HCT116 (cell line): Measurements from ENCODE around the gene RTTN.

Experiments used
- EGR1 ChIP-seq: IDR thresholded peaks from 2 replicates; pipeline ENCODE4 v1.6.1; 2012; ENCODE audit warnings: low read depth
- EZH2 ChIP-seq: fragments of 200-600 bp; sonication (generic); IDR thresholded peaks from 2 replicates; pipeline ENCODE4 v1.6.1; 2017; ENCODE audit warnings: antibody characterized with exemption, mixed run types
- EZH2phosphoT487 ChIP-seq: fragments of 200-600 bp; IDR thresholded peaks from 2 replicates; pipeline ENCODE4 v1.6.1; 2018; ENCODE audit warnings: antibody characterized with exemption, borderline replicate concordance
- JUND ChIP-seq: IDR thresholded peaks from 2 replicates; pipeline ENCODE4 v1.6.1; 2012
- POLR2A ChIP-seq: IDR thresholded peaks from 2 replicates; pipeline ENCODE4 v1.7.0; 2011; ENCODE audit warnings: borderline replicate concordance; ENCODE audit not compliant: insufficient read depth, insufficient read length; ENCODE audit errors: extremely low read depth
- POLR2AphosphoS5 ChIP-seq: IDR thresholded peaks from 2 replicates; pipeline ENCODE4 v1.6.1; 2011; ENCODE audit warnings: mild to moderate bottlenecking, low read depth, low read length, moderate library complexity
- SIN3A ChIP-seq: IDR thresholded peaks from 2 replicates; pipeline ENCODE4 v1.6.1; 2012; ENCODE audit warnings: low read depth
- SP1 ChIP-seq: IDR thresholded peaks from 2 replicates; pipeline ENCODE4 v1.6.1; 2012; ENCODE audit warnings: low read depth
- YY1 ChIP-seq: IDR thresholded peaks from 2 replicates; pipeline ENCODE4 v1.6.1; 2011; ENCODE audit warnings: low read length, low read depth, moderate library complexity, mild to moderate bottlenecking; ENCODE audit not compliant: insufficient replicate concordance; ENCODE audit errors: extremely low read depth
- ZFX ChIP-seq: fragments of 450-650 bp; IDR thresholded peaks from 2 replicates; pipeline ENCODE4 v1.6.1; 2017
- TF ChIP-seq, protein P1 (sequence below), 3 experiments: fragments of 200-600 bp in 1 of 3; sonication (generic) in 1 of 3; IDR thresholded peaks in 2 of 3; conservative IDR thresholded peaks in 1 of 3; 2 replicates each; pipeline ENCODE4 v1.5.1; 2012 to 2017; ENCODE audit warnings: low read depth in 2 of 3, low read length in 2 of 3, antibody characterized with exemption in 1 of 3, borderline replicate concordance in 1 of 3, control low read depth in 1 of 3, mild to moderate bottlenecking in 1 of 3, mixed read lengths in 1 of 3, mixed run types in 1 of 3, moderate library complexity in 1 of 3; ENCODE audit not compliant: insufficient read depth in 1 of 3

DNA sequence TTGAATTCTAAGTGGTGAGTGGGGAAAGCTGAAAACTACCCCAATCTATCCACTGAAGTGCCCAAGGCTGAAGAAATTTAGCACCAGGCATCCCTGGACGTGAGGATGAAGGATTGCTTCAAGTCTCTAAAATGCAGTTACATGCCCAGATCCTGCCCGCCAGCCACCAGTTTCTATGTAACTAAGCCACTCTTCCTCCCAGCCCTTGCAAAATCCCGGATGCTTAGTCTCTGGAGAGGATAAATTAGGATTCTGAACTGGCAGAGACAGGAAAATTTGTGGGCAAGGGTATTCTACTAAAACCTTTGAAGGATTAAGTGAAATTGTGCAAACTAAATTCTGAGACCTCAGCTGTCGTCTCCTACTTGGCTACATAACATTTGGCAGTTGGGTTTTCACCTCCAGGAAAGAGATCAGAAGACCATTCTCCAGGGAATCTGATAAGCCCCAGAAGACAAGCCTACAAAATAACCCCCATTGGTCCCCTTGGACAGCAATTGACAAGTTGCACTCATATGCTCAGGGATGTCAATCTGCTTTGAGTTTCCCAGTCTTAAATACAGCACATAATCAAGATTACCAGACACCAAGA lies 163.9 kb downstream of the RTTN start:
- TF ChIP-seq POLR2A (no peak), EGR1 (no peak), JUND (no peak), EZH2 (no peak), EZH2phosphoT487 (no peak), SP1 (no peak), POLR2AphosphoS5 (no peak), ZFX (no peak), SIN3A (no peak), YY1 (no peak)
- TF ChIP-seq, protein P1, sequence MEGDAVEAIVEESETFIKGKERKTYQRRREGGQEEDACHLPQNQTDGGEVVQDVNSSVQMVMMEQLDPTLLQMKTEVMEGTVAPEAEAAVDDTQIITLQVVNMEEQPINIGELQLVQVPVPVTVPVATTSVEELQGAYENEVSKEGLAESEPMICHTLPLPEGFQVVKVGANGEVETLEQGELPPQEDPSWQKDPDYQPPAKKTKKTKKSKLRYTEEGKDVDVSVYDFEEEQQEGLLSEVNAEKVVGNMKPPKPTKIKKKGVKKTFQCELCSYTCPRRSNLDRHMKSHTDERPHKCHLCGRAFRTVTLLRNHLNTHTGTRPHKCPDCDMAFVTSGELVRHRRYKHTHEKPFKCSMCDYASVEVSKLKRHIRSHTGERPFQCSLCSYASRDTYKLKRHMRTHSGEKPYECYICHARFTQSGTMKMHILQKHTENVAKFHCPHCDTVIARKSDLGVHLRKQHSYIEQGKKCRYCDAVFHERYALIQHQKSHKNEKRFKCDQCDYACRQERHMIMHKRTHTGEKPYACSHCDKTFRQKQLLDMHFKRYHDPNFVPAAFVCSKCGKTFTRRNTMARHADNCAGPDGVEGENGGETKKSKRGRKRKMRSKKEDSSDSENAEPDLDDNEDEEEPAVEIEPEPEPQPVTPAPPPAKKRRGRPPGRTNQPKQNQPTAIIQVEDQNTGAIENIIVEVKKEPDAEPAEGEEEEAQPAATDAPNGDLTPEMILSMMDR (IDR thresholded peaks at IDR 0.05 in 2 of 3, conservative IDR thresholded peaks at IDR 0.05 in 1 of 3; ENCODE audit: borderline replicate concordance in 1 of 3, insufficient read depth in 1 of 3, low read depth in 2 of 3, low read length in 2 of 3): no peak
